OCI-LY3 (cell line): Measurements from ENCODE around the gene PALLD.

Source experiments
- H2AFZ ChIP-seq: fragments of 200-600, 300-600 bp; shearing (Covaris generic); 2 replicates; pipeline ENCODE4 v1.6.0; 2014; ENCODE audit warnings: antibody characterized with exemption, low read depth, low read length
- H3K27ac ChIP-seq: fragments of 200-600, 300-600 bp; sonication (generic); 2 replicates; pipeline ENCODE4 v1.5.1; 2014; ENCODE audit warnings: mild to moderate bottlenecking, low read length, moderate library complexity, mixed read lengths
- H3K27me3 ChIP-seq: fragments of 200-600, 300-600 bp; sonication (generic); 2 replicates; pipeline ENCODE4 v1.6.1; 2014; ENCODE audit warnings: low read depth, low read length, mixed read lengths
- H3K36me3 ChIP-seq: fragments of 200-600, 300-600 bp; sonication (generic); replicated peaks from 2 replicates; pipeline ENCODE3; 2014; ENCODE audit warnings: low read depth, low read length, mixed read lengths
- H3K4me1 ChIP-seq: fragments of 300-600, 200-600 bp; sonication (generic); 2 replicates; pipeline ENCODE4 v1.6.1; 2014; ENCODE audit warnings: low read length, mixed read lengths
- H3K4me2 ChIP-seq: fragments of 200-600, 300-600 bp; sonication (generic); 2 replicates; pipeline ENCODE4 v1.6.1; 2014; ENCODE audit warnings: low read length, mixed read lengths
- H3K4me3 ChIP-seq: fragments of 300-600, 200-600 bp; sonication (generic); 2 replicates; pipeline ENCODE4 v1.5.1; 2014; ENCODE audit warnings: antibody characterized with exemption, mild to moderate bottlenecking, low read length, moderate library complexity
- H3K79me2 ChIP-seq: fragments of 300-600, 200-600 bp; shearing (Covaris generic); 2 replicates; pipeline ENCODE4 v1.6.1; 2014; ENCODE audit warnings: mild to moderate bottlenecking, low read length, mixed read lengths
- H3K9ac ChIP-seq: fragments of 300-600, 200-600 bp; shearing (Covaris generic); 2 replicates; pipeline ENCODE4 v1.6.0; 2014; ENCODE audit warnings: mild to moderate bottlenecking, low read length, moderate library complexity
- H3K9me3 ChIP-seq: fragments of 200-600, 300-600 bp; shearing (Covaris generic); 2 replicates; pipeline ENCODE4 v1.6.1; 2014; ENCODE audit warnings: low read length, mixed read lengths; ENCODE audit not compliant: insufficient read depth
- H4K20me1 ChIP-seq: fragments of 200-600, 300-600 bp; sonication (generic); 2 replicates; pipeline ENCODE4 v1.6.1; 2016; ENCODE audit warnings: low read length, mixed read lengths; ENCODE audit not compliant: insufficient read depth
- EZH2phosphoT487 ChIP-seq: fragments of 200-600 bp; shearing (Covaris generic); IDR thresholded peaks from 2 replicates; pipeline ENCODE4 v1.6.1; 2018; ENCODE audit warnings: antibody characterized with exemption, mixed run types, low read depth
- TF ChIP-seq, protein P1 (sequence below): fragments of 200-600, 300-600 bp; sonication (generic); IDR thresholded peaks from 2 replicates; pipeline ENCODE4 v1.5.1; 2014; ENCODE audit warnings: antibody characterized with exemption, low read length, low read depth

Gene PALLD

GRCh38 chr4:168908093-168908492 lies 411.2 kb downstream of the PALLD start:
- no peaks in the 10 kb centered on the region for H3K36me3 ChIP-seq
- no peaks in the 10 kb centered on the region for H3K4me1 ChIP-seq
- no peaks in the 10 kb centered on the region for H3K79me2 ChIP-seq
- no peak overlapping the region for H2AFZ ChIP-seq
- H3K4me3 ChIP-seq = no peak overlapping the region
- H3K4me2 ChIP-seq = no peak overlapping the region
- H3K9me3 ChIP-seq = no peaks in the 10 kb centered on the region
- H4K20me1 ChIP-seq = 0 out of 2 replicates have a peak, but pooled peaks cover 3% of the 10 kb centered on the region
- TF ChIP-seq EZH2phosphoT487 = no peak
- TF ChIP-seq, protein P1, sequence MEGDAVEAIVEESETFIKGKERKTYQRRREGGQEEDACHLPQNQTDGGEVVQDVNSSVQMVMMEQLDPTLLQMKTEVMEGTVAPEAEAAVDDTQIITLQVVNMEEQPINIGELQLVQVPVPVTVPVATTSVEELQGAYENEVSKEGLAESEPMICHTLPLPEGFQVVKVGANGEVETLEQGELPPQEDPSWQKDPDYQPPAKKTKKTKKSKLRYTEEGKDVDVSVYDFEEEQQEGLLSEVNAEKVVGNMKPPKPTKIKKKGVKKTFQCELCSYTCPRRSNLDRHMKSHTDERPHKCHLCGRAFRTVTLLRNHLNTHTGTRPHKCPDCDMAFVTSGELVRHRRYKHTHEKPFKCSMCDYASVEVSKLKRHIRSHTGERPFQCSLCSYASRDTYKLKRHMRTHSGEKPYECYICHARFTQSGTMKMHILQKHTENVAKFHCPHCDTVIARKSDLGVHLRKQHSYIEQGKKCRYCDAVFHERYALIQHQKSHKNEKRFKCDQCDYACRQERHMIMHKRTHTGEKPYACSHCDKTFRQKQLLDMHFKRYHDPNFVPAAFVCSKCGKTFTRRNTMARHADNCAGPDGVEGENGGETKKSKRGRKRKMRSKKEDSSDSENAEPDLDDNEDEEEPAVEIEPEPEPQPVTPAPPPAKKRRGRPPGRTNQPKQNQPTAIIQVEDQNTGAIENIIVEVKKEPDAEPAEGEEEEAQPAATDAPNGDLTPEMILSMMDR = no peak
- no peak overlapping the region for H3K9ac ChIP-seq
- H3K27ac ChIP-seq = no peak overlapping the region
- no peaks in the 10 kb centered on the region for H3K27me3 ChIP-seq

- TF ChIP-seq, protein P1 = no peak
- TF ChIP-seq EZH2phosphoT487 = no peak
- H3K4me2 ChIP-seq = no peak overlapping the region
- H3K4me3 ChIP-seq = no peak overlapping the region
- H3K9ac ChIP-seq = no peak overlapping the region
- no peaks in the 10 kb centered on the region for H3K79me2 ChIP-seq
- no peaks in the 10 kb centered on the region for H3K36me3 ChIP-seq
- no peak overlapping the region for H3K27ac ChIP-seq
- no peaks in the 10 kb centered on the region for H3K4me1 ChIP-seq
- no peak overlapping the region for H2AFZ ChIP-seq
- 0 out of 2 replicates have a peak, but pooled peaks cover 3% of the 10 kb centered on the region for H4K20me1 ChIP-seq
- H3K27me3 ChIP-seq = no peaks in the 10 kb centered on the region
- H3K9me3 ChIP-seq = no peaks in the 10 kb centered on the region
Observed at GRCh38 chr4:168908851-168909273, 412.0 kb downstream of the PALLD start.

GRCh38 chr4:168914095-168914494 lies 417.2 kb downstream of the PALLD start:
- no peaks in the 10 kb centered on the region for H3K27me3 ChIP-seq
- 0 out of 2 replicates have a peak, but pooled peaks cover 3% of the 10 kb centered on the region for H4K20me1 ChIP-seq
- H3K4me1 ChIP-seq = no peaks in the 10 kb centered on the region
- H3K79me2 ChIP-seq = no peaks in the 10 kb centered on the region
- TF ChIP-seq, protein P1 = no peak
- no peak for TF ChIP-seq EZH2phosphoT487
- no peaks in the 10 kb centered on the region for H3K9me3 ChIP-seq
- H2AFZ ChIP-seq = no peak overlapping the region
- no peaks in the 10 kb centered on the region for H3K36me3 ChIP-seq
- no peak overlapping the region for H3K4me3 ChIP-seq
- no peak overlapping the region for H3K9ac ChIP-seq
- no peak overlapping the region for H3K4me2 ChIP-seq
- no peak overlapping the region for H3K27ac ChIP-seq

DNA sequence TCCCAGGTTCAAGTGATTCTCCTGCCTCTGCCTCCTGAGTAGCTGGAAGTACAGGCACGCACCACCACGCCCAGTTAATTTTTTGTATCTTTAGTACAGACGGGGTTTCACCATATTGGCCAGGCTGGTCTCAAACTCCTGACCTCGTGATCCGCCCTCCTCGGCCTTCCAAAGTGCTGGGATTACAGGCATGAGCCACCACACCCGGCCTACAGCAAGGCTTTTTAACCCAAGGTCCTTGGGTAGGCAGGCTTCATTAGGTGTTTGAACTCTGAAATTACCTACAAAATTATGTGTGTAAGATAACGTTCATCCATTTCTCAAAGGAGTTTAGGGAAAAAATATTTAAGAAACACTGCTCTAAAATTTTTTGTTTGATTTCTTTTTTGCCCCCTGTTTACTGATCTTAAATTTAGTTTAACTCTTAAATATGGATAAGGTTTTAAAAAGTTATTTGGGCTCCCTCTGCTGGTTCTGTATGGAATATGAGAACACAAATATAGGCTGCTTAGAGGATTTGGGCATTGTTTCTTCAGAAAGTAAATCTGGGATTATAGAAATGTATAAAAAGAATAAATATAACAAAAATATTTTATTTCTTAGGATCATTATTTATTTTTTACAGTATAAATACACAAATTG lies 420.4 kb downstream of the PALLD start:
- H3K9me3 ChIP-seq = no peaks in the 10 kb centered on the region
- H3K36me3 ChIP-seq = no peaks in the 10 kb centered on the region
- no peak overlapping the region for H3K4me3 ChIP-seq
- no peaks in the 10 kb centered on the region for H3K27me3 ChIP-seq
- H3K27ac ChIP-seq = no peak overlapping the region
- no peak for TF ChIP-seq EZH2phosphoT487
- TF ChIP-seq, protein P1 = peak; percentile 78
- H3K4me2 ChIP-seq = no peak overlapping the region
- no peak overlapping the region for H2AFZ ChIP-seq
- H4K20me1 ChIP-seq = no peaks in the 10 kb centered on the region
- H3K9ac ChIP-seq = no peak overlapping the region
- no peaks in the 10 kb centered on the region for H3K79me2 ChIP-seq
- no peaks in the 10 kb centered on the region for H3K4me1 ChIP-seq
